Measurements from ENCODE around the gene KLF7.
"Not testable (repeated sequence)": the region's sequence is repeated elsewhere in the genome, so short reads cannot be mapped to it uniquely, and the experiment has no call there.

Gene KLF7

DNA sequence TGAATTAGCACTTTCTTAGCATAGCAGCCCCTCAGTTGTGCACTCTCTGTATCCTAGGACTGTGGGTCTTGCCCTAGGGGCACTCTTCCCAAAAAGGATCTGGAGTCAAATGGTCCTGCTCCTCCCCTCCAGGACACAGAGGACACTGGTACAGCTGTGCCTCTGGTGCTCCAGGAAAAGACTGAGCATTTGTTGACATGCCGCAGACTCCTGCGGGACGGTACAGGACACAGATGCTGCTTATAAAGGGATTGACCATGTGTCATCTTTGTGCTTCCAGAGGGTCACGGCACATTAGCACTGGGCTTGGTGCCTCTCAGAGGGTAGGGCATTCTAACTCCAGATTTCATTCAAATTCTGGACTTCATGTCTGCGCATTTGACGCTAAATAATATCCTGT is 110.5 kb downstream of the KLF7 start:
- no peak for DNase-seq (ENCODE audit: low read depth)

DNA sequence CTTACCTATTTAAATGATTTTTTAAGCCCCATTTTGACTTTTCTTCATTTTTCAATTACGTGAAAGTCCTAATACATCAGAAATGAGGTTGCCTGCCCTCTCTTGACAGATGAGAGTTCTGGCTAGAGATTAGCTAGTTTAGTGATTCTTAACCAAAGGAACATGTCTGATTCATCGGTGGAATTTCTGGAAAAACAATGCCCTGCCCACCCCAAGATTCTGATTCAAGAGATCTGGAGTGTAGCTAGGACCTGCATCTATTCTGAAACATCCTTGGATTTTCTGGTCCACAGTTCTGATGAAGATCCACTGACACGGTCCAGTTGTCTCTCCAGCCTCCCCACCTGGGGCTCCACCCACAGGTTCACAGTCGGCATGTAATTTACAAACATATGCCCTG is 111.2 kb downstream of the KLF7 start:
- no peak for DNase-seq (ENCODE audit: low read depth)

DNA sequence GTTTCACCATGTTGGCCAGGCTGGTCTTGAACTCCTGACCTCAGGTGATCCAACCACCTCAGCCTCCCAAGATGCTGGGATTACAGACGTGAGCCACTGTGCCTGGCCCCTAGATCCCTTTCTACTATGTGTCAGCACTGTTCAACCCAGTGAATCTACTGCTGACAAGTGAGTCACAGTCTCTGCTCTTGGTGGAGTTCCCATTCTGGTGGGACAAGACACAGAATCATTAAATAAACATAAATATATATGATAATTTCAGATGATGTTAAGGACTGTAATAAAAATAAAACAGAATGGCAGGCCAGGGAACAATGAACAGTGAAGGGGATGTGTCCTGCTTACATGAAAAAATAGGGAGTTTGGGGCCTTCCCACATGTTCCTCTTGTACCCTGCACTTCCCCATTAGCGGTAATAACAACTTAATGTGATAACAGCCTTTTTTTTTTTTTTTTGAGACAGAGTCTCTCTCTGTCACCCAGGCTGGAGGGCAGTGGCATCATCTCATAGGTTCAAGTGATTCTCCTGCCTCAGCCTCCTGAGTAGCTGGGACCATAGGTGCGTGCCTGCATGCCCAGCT is 114.3 kb downstream of the KLF7 start:
- no peak for DNase-seq (ENCODE audit: low read depth)

DNA sequence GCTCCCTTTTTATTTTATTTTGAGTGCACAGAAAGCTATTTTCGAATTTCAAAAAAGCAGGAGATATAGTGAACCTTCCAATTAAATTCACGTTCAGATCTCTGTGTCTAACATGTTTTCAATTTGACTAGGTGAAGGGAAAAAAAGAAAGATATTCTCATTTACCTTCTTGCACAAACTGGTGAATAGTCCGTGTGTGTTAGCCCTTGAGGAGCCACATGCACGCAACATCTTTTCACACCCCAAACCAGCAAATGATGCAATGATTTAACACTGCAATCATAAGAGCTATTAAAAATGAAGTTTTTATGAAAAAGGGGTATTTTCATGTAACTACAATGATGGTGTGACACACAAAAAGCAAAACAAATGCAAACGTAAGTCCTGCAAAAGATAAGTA is 116.6 kb downstream of the KLF7 start:
- DNase-seq (ENCODE audit: low read depth): no peak

DNA sequence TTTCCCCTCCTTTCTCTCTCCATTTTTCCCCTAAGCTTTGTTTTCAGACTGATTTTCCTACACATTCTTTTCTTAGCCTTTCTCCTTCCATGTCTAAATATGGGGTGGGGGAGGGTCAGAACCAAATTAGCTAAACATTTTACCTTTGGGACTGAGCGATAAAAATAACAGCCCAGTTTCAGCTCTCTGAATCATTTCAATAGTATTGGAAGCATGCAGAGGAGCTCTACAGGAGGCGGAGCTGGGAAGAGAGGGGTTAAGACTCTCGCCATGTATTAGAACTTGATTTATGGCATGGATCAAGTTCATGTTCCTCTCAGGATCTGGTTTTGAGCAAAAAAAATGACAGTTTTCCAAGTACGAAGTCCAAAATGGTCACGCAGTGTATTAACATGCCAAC is 117.3 kb downstream of the KLF7 start:
- DNase-seq (ENCODE audit: low read depth): no peak

DNA sequence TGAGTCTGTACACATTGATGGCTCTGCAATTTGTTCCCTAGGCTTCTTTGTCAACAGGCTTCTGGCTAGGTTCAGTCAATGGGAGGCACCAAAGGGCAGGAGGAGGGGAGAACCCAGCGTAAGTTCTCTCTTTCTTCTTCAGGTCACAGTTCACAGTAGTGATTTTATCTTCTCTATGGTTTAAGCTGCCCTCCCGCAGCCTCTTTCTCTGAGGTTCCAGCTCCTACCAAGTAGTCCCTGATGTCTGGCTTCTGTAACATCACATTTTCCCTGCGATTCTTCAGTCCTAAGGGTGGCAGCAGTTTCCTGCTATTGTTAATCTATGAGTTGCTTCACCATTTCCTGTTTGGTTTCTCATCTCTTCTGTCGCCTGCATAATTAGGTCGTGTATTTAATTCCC is 119.0 kb downstream of the KLF7 start:
- DNase-seq (ENCODE audit: low read depth): no peak

DNA sequence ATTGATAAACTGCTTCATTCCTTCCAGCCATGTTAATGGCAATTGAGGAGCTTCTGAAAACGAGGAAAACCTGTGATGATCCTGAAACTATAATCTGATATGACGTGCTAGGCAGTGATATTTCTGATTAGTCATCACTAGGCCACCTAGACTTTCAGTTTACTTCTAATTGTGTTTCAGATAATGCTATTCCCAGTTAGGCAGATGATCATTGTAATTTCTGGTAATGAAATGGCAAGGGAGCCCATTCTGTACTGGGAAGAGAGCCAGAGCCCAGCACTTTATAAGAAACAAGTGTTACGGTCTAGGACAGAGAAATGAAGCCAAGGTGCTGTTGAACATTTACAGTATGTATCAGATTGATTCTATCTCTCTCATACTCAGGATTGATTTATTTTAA is 120.2 kb downstream of the KLF7 start:
- DNase-seq (ENCODE audit: low read depth): no peak

DNA sequence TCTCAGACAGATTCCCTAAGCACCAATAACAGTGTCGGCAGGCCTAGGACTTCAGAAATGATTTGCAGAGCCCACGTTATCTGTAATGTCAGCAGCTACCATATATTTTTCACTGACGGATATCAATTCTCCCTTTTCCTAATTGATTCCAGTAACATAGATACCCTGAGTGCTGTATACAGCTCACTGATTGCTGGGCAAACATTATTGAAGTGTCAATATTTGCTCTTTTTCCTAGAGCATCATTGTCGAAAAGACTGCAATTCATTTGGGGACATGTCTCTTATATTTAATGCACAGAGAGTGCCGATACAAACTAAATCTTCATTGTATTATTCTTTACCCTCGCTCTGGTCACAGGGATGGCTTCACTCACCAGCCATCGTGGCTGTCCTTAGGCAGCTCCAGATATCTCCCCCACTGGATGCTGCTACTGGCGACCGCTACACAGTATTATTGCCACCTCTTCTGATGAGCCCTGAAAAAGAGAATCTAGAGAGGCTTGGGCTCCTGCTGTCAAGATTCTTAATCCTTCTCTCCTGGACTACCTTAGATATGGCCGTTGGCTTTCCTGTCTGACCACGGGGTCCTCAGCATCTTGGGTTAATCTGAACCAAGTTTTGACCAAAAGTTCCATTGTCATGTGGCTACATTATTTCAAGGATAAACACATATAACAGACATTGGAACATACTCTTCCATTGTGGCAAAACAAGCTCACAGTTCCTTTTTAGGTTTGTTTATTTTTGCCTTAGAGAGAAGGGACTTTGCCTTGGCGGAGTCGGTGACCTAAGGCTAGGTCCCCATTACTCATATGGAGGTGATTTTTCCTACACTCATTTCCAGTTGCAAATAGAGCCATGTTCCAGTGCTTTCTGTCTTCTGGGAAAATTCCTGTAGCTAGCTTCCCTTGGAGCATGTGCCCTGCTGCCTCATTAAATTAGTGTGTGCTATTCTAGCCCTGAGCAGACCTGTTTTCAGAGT is 121.1 kb downstream of the KLF7 start:
- no peak for DNase-seq (ENCODE audit: low read depth)

DNA sequence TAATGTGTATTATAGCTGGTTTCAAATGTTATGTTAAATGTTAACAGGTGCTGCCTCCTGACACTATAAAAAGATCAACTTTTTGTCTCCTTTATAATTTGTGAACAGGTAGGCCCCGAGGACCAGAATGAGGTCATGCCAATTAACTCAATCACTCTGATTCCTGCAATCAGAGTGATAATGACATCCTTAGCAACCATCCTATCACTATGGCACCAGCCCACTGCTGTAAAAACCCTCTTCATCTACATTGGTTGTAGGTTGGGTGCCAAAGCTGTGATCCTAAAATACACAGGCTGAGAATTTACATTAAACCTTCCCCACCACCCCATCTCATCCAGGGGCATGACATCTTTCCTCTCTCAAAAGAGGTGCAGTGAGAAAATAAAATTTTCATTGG is 122.9 kb downstream of the KLF7 start:
- DNase-seq (ENCODE audit: low read depth): no peak

DNA sequence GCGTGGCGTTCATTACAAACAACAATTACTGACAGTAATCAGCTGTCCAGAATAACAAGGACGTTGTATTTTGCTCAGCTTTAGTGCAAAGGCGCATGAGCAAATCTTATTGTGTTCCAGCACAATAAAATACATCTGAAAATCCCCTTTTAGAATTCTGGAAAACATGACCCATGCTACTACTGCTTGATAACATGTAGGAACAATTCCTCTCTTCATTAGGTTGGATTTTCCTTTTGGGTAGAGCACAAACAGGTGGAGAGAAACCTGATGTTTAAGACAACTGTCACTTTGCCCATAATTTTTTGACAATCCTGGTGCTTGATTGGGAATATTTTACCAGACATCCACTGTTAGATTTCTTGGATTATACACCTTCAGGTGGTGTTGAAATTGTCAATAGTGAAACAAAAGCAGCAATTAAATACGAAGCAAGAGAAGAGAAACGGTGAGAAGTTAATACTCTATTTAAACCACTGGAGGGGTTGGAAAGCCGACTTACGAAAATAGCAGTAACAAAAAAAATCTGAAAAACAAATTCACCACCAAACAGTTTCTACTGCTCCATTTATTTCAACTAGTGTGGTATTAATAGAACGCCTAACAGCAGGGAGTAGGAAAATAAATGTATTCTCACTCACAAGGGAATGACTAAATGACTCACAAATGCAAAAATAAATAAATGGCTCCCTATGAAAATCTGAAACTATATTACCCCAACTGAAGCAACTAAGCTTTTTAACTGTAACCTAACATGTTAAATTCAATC is 123.8 kb downstream of the KLF7 start:
- no peak for DNase-seq (ENCODE audit: low read depth)

DNA sequence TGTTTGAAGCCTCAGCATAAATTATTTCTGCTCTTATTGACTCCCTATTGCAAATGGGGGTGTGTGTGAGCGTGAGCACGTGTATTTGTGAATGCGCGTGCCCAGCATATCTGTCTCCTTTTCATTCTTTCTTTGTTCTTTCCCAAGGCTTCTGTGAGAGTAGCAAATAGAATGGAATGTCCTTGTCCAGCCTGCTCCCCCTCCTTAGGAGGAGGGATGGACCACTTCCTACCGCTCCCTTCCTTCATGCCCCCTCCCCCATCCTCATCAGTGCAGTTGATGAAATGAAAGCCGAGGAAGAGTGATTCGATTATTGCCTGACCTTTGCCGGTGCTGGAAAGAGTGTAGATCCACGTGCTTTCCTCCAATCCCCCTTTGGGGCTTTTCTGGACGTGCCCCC is 124.5 kb downstream of the KLF7 start:
- no peak for DNase-seq (ENCODE audit: low read depth)

DNA sequence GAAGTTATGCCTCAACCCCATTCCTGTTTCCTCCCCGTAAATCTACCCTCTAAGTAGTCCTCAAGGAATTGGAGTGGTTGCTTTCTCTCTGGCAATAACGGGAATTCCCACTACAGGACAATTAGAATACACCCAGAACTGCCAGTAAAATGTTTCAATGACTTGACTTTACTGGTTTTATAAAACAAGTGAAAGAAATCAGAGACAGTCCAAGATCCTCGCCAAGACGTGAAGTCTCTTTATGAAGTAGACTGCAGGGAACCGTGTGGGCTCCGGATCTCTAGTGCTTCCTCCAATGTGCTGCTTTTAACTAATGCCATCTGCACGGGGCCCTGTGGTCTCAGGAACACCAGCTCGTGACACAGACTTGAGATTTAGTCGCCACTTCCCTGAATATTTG is 125.1 kb downstream of the KLF7 start:
- no peak for DNase-seq (ENCODE audit: low read depth)

DNA sequence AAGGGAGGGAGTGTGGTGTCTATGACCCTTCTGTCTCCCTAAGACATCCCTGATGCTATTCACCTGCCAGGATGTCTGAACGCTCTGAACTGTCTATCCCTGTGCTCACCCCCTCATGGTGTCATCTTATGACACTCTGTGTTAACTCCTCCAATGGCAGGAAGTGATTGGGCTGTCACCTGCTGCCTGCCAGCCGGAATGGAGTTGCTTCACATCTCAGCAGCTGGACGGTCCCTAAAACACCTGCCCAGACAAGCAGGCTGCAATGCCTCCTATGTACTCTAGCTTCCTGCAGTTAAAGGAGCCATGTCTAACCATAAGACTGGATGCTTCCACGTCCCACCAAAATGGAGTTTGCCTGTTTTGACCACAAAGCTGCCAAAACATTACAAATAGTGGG is 126.5 kb downstream of the KLF7 start:
- no peak for DNase-seq (ENCODE audit: low read depth)

DNA sequence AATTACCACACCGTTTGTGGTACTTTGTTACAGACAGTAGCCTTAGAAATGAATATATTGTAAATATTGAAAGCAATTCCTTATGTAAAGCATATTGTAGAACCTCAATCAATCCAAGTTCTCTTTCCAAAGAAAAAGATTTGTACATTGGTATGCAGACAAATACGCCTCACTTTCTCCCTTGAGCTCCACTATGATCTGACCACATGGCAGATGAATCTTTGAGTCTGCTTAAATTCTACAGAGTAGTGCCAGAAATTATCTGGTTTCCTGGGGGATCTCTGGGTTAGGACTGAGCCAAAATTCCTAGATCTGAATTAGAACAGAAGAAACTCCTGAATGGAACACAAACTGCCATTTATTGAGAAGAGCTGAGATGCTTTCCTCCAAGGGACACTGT is 127.4 kb downstream of the KLF7 start:
- DNase-seq (ENCODE audit: low read depth): no peak

DNA sequence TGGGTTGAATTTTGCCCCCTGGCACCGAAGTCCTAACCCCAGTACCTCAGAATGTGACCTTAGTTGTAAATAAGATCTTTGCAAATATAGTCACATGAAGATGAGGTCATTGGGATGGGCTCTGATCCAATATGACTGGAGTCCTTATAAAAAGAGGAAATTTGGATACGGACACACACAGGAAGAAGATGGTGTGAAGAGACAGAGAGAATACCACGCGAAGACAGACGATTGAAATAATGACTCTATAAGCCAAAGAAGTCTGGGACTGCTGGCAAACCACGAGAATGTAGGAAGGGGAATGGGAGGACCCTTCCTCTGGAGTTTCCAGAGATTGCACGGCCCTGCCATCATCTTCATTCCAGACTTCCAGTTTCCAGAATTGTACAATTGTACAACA is 127.9 kb downstream of the KLF7 start:
- no peak for DNase-seq (ENCODE audit: low read depth)

DNA sequence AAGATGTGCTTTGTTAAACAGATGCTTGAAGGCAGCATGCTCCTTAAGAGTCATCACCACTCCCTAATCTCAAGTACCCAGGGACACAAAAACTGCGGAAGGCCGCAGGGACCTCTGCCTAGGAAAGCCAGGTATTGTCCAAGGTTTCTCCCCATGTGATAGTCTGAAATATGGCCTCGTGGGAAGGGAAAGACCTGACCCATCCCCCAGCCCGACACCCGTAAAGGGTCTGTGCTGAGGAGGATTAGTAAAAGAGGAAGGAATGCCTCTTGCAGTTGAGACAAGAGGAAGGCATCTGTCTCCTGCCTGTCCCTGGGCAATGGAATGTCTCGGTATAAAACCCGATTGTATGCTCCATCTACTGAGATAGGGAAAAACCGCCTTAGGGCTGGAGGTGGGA is 128.7 kb downstream of the KLF7 start:
- DNase-seq (ENCODE audit: low read depth): not testable (repeated sequence)

DNA sequence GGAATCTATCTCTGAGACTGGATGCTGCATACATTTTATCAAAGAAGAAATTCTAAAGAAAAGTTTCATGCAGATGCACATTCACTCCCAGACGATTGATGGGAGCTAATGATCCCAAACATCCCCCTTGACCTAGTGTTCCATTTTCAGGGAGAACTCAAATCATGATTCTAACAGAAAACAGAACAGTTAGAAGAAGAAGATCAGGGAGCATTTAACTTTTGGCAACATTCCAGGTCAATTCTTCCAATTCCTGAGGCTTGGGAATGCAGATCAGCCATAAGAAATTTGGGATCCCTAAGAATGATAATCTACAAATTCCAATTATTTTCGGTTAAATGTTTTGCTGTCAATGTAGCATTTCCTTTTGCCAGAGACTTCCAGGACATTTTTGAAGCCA is 129.9 kb downstream of the KLF7 start:
- DNase-seq (ENCODE audit: low read depth): no peak

DNA sequence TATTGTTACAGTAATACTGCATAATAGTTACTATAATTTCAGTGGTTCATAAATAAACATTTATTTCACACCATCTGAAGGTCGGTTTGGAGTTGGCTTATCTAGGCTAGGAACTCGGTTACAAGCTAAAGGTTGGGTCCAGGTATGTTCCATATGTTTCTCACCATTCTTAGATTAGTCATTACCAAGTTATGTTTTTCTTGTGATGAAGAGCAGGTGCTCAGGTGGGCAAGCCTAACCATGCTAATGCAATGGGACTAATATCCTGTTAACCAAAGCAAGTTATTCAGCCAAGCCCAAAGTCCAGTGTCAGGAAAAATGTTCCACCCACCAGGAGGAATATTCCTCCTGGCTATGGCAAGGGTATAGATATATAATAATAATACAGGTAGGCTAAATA is 133.3 kb downstream of the KLF7 start:
- no peak for DNase-seq (ENCODE audit: low read depth)

Measured in activated T-helper 9 cell treated with anti-CD3 and anti-CD28 coated beads, Interleukin-2, amount 50 U/mL, for 16 hours (primary cell).